Measurements from ENCODE around the gene DDX1.

- no peak for TF ChIP-seq POLR2A (IDR thresholded peaks at IDR 0.05; ENCODE audit: low read depth, low read length)
- TF ChIP-seq SPI1 (IDR thresholded peaks at IDR 0.05; ENCODE audit: low read depth, low read length): no peak
- TF ChIP-seq POLR2AphosphoS5 (IDR thresholded peaks at IDR 0.05; ENCODE audit: low read depth, low read length): no peak
Observed at GRCh38 chr2:15544227-15544626, 47.4 kb upstream of the DDX1 start.
